GM23248 (cell line): ENCODE data around the gene CIAO2A.

Experiments
- EZH2 ChIP-seq: fragments of 200-600 bp; sonication (generic); IDR thresholded peaks from 2 replicates; pipeline ENCODE4 v1.6.1; 2018; ENCODE audit warnings: antibody characterized with exemption, mild to moderate bottlenecking; ENCODE audit not compliant: insufficient read depth, poor library complexity, severe bottlenecking
- EZH2phosphoT487 ChIP-seq: fragments of 200-600 bp; sonication (generic); IDR thresholded peaks from 2 replicates; pipeline ENCODE4 v1.6.1; 2018; ENCODE audit warnings: antibody characterized with exemption, moderate library complexity, mild to moderate bottlenecking, low read depth; ENCODE audit not compliant: insufficient read depth

DNA sequence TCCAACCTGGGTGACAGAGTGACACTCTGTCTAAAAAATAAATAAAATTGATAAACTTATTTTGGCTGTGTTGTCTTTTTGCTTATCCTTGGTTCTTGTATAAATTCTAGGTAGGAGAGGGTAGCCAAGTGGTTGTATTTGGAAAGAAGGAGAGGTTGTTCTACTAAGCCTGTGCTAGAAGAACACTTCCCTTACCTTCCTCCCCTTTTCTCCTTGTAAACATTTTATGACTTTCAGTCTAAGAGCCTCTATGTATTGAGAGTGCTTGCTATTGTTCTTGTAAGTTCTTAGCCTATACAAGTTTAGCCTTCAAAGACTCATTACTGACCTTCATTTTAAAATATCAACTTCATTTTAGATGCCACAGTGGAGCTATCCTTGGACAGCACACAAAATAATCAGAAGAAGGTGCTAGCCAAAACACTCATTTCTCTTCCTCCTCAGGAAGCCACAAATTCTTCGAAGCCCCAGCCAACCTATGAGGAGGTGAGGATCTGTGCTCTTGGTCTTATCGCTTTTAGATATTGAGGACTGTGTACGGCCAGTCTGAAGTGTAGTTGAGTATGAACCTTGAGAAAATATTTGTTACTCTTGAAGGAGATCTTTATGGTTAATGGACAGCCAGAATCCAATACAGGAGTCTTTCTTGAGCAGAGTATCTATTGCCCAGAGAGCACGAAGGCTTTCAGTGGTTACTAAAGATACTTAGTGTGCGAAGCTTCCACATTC lies 24.3 kb upstream of the CIAO2A start:
- TF ChIP-seq EZH2 (no peak), EZH2phosphoT487 (no peak)
